GM23338 (cell line): ENCODE data around the gene CPAMD8. TPM values are rescaled to one million over a fixed set of nuclear protein-coding genes. Genes with fewer than 3 reads are reported as not detected.

Source experiments
- ATAC-seq: fragments of 200-7000 bp; cut with Tn5 transposase; 3 replicates; pipeline ENCODE4 v1.9.1; 2020
- DNase-seq: peaks from one replicate; pipeline ENCODE4 v3.0.0-alpha.2; 2015; ENCODE audit warnings: low spot score
- H2AFZ ChIP-seq: fragments of 200-600 bp; sonication (generic); 2 replicates; pipeline ENCODE4 v1.8.0; 2016; ENCODE audit warnings: antibody characterized with exemption, mild to moderate bottlenecking, moderate library complexity
- H3F3A ChIP-seq: fragments of 200-600 bp; sonication (generic); replicated peaks from 2 replicates; pipeline ENCODE4 v1.8.0; 2017; ENCODE audit warnings: antibody characterized with exemption, mixed run types, low read depth
- H3K27ac ChIP-seq: fragments of 200-600 bp; sonication (generic); 2 replicates; pipeline ENCODE4 v1.6.1; 2016; ENCODE audit warnings: low read depth
- H3K27me3 ChIP-seq: fragments of 200-600 bp; sonication (generic); 2 replicates; pipeline ENCODE4 v1.8.0; 2016; ENCODE audit warnings: mild to moderate bottlenecking, mixed run types, moderate library complexity; ENCODE audit not compliant: insufficient read depth
- H3K36me3 ChIP-seq: fragments of 200-600 bp; sonication (generic); 2 replicates; pipeline ENCODE4 v1.8.0; 2016; ENCODE audit warnings: mild to moderate bottlenecking; ENCODE audit not compliant: insufficient read depth
- H3K4me1 ChIP-seq: fragments of 200-600 bp; sonication (generic); 2 replicates; pipeline ENCODE4 v1.8.0; 2016; ENCODE audit warnings: mild to moderate bottlenecking, moderate library complexity; ENCODE audit not compliant: insufficient read depth
- H3K4me2 ChIP-seq: fragments of 200-600 bp; sonication (generic); 2 replicates; pipeline ENCODE4 v1.7.1; 2017; ENCODE audit warnings: mixed run types
- H3K4me3 ChIP-seq: fragments of 200-600 bp; sonication (generic); 2 replicates; pipeline ENCODE4 v1.6.1; 2016; ENCODE audit warnings: mixed run types
- H3K79me2 ChIP-seq: fragments of 200-600 bp; sonication (generic); replicated peaks from 2 replicates; pipeline ENCODE4 v1.8.0; 2017; ENCODE audit warnings: mild to moderate bottlenecking; ENCODE audit not compliant: insufficient read depth
- H3K9me2 ChIP-seq: fragments of 200-600 bp; sonication (generic); 2 replicates; pipeline ENCODE4 v1.8.0; 2017; ENCODE audit not compliant: insufficient read depth
- H4K20me1 ChIP-seq: fragments of 200-600 bp; sonication (generic); replicated peaks from 2 replicates; pipeline ENCODE4 v1.8.0; 2017; ENCODE audit warnings: mild to moderate bottlenecking; ENCODE audit not compliant: insufficient read depth
- H3K27ac Mint-ChIP-seq: 2 replicates; pipeline ENCODE4 v1.8.0; 2020; ENCODE audit warnings: inconsistent platforms, mild to moderate bottlenecking, moderate library complexity, mixed read lengths
- H3K27me3 Mint-ChIP-seq: 3 replicates; pipeline ENCODE4 v1.8.0; 2022; ENCODE audit warnings: low read depth, mild to moderate bottlenecking, moderate library complexity, mixed read lengths, inconsistent platforms; ENCODE audit not compliant: insufficient read depth, poor library complexity
- H3K36me3 Mint-ChIP-seq: 3 replicates; pipeline ENCODE4 v1.8.0; 2021; ENCODE audit warnings: low read depth, mild to moderate bottlenecking, inconsistent platforms, moderate library complexity, mixed read lengths
- H3K4me1 Mint-ChIP-seq: 3 replicates; pipeline ENCODE4 v1.8.0; 2020; ENCODE audit warnings: mild to moderate bottlenecking, inconsistent platforms, mixed read lengths
- H3K4me3 Mint-ChIP-seq: 3 replicates; pipeline ENCODE4 v1.8.0; 2021; ENCODE audit warnings: moderate library complexity, mild to moderate bottlenecking, inconsistent platforms, mixed read lengths
- H3K9me3 Mint-ChIP-seq: 3 replicates; pipeline ENCODE4 v1.8.0; 2020; ENCODE audit warnings: moderate library complexity, mild to moderate bottlenecking, inconsistent platforms, mixed read lengths
- CREB1 ChIP-seq: fragments of 250-450 bp; sonication (Bioruptor Pico); IDR thresholded peaks from 2 replicates; pipeline ENCODE4 v1.5.0; 2020; ENCODE audit warnings: low read depth, mild to moderate bottlenecking, moderate library complexity
- EZH2 ChIP-seq: fragments of 200-600 bp; sonication (generic); IDR thresholded peaks from one replicate; pipeline ENCODE4 v1.8.0; 2017; ENCODE audit warnings: antibody characterized with exemption, mild to moderate bottlenecking, low read depth; ENCODE audit not compliant: unreplicated experiment
- EZH2phosphoT487 ChIP-seq: fragments of 200-600 bp; sonication (generic); IDR thresholded peaks from one replicate; pipeline ENCODE4 v1.8.1; 2018; ENCODE audit warnings: antibody characterized with exemption; ENCODE audit not compliant: unreplicated experiment
- JUNB ChIP-seq: IDR thresholded peaks from one replicate; pipeline ENCODE4 v1.6.1; 2016; ENCODE audit warnings: antibody characterized with exemption; ENCODE audit not compliant: unreplicated experiment
- NANOG ChIP-seq: IDR thresholded peaks from 2 replicates; pipeline ENCODE4 v1.6.1; 2016; ENCODE audit warnings: antibody characterized with exemption, borderline replicate concordance
- POLR2AphosphoS5 ChIP-seq: IDR thresholded peaks from 2 replicates; pipeline ENCODE4 v1.6.1; 2016; ENCODE audit warnings: antibody characterized with exemption, low read depth
- STAT1 ChIP-seq: IDR thresholded peaks from one replicate; pipeline ENCODE4 v1.6.1; 2016; ENCODE audit warnings: antibody characterized with exemption; ENCODE audit not compliant: unreplicated experiment
- ZNF114 ChIP-seq: fragments of 250-450 bp; sonication (Bioruptor Pico); IDR thresholded peaks from 2 replicates; pipeline ENCODE4 v1.5.0; 2020; ENCODE audit warnings: mild to moderate bottlenecking, moderate library complexity
- ZNF331 ChIP-seq: fragments of 250-450 bp; sonication (Bioruptor Pico); IDR thresholded peaks from 2 replicates; pipeline ENCODE4 v1.5.0; 2020; ENCODE audit warnings: low read depth, mild to moderate bottlenecking, moderate library complexity
- polyA plus RNA-seq: library from polyadenylated mRNA; unstranded; fragments of >200 nt; fragmentation: Nextera tagmentation; extraction: Ambion mirVana; gene quantifications from 2 replicates; pipeline ENCODE4 v1.2.1, GENCODE V29; 2016
- total RNA-seq: library from RNA; depleted of rRNA; stranded (reverse); fragments of >200 nt; shearing (Covaris generic); gene quantifications from 2 replicates; pipeline ENCODE4 v1.2.3, GENCODE V29; 2014
- TF ChIP-seq, protein P1 (sequence below): IDR thresholded peaks from 2 replicates; pipeline ENCODE4 v1.6.1; 2016; ENCODE audit warnings: antibody characterized with exemption
- TF ChIP-seq, protein P2 (sequence below): fragments of 250-450 bp; sonication (Bioruptor Pico); IDR thresholded peaks from 2 replicates; pipeline ENCODE4 v1.5.0; 2020; ENCODE audit warnings: mild to moderate bottlenecking, moderate library complexity
- TF ChIP-seq, protein P3 (sequence below), 2 experiments: fragments of 200-600 bp in 1 of 2; sonication (generic) in 1 of 2; conservative IDR thresholded peaks; 2 replicates each; pipeline versions ENCODE4 v1.5.1 to v1.6.1; 2016 to 2017; ENCODE audit warnings: antibody characterized with exemption in 2 of 2, low read depth in 2 of 2, mild to moderate bottlenecking in 2 of 2, moderate library complexity in 1 of 2
- TF ChIP-seq, protein P4 (sequence below): IDR thresholded peaks from one replicate; pipeline ENCODE4 v1.6.1; 2018; ENCODE audit warnings: antibody characterized with exemption; ENCODE audit not compliant: unreplicated experiment

The CPAMD8 gene
- total and polyA plus RNA-seq, 2 experiments from 2014 or later = 4.4 to 11.8 TPM

DNA sequence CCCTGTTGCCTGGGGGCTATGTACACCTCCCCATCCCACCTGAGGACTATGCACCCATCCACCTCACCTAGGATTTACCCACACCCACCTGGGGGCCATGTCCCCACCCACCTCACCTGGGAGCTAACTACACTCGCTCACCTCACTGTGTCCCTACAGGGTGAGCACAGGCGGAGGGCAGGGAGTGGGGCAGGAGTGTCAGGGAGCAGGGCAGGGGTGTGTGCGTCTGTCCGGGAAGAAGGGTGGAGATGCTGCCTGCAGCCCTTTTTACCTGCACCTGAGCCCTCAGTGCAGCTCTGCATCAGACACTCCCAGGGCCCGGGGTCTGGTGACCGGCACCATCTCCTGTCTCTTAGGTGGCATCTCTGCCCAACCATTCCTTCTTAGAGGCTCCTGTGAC, 10.6 kb upstream of the CPAMD8 start:
- H3K27me3 Mint-ChIP-seq = peaks cover 14% of the 10 kb centered on the region
- no peak for DNase-seq

More for the DNA sequence above, 10.6 kb upstream of the CPAMD8 start:
- Histone ChIP-seq H2AFZ (no peak overlapping the region), H3K27ac (no peak overlapping the region), H4K20me1 (no peaks in the 10 kb centered on the region), H3K4me3 (no peak overlapping the region), H3K4me2 (no peak overlapping the region), H3K9me2 (no peaks in the 10 kb centered on the region), H3K79me2 (no peaks in the 10 kb centered on the region), H3K36me3 (no peaks in the 10 kb centered on the region), H3F3A (no peaks in the 10 kb centered on the region), H3K4me1 (no peaks in the 10 kb centered on the region), H3K27me3 (no peaks in the 10 kb centered on the region)
- ATAC-seq = no peak
- H3K4me1 Mint-ChIP-seq = peaks cover 4% of the 10 kb centered on the region; the same call in 2 of the 3 replicates
- TF ChIP-seq, protein P1, sequence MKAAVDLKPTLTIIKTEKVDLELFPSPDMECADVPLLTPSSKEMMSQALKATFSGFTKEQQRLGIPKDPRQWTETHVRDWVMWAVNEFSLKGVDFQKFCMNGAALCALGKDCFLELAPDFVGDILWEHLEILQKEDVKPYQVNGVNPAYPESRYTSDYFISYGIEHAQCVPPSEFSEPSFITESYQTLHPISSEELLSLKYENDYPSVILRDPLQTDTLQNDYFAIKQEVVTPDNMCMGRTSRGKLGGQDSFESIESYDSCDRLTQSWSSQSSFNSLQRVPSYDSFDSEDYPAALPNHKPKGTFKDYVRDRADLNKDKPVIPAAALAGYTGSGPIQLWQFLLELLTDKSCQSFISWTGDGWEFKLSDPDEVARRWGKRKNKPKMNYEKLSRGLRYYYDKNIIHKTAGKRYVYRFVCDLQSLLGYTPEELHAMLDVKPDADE = no peak
- TF ChIP-seq NANOG (no peak), ZNF114 (CRISPR knock-in tag) (no peak), POLR2AphosphoS5 (no peak), JUNB (no peak), ZNF331 (CRISPR knock-in tag) (no peak), STAT1 (no peak), EZH2 (no peak), CREB1 (CRISPR knock-in tag) (no peak), EZH2phosphoT487 (no peak)
- TF ChIP-seq, protein P2, sequence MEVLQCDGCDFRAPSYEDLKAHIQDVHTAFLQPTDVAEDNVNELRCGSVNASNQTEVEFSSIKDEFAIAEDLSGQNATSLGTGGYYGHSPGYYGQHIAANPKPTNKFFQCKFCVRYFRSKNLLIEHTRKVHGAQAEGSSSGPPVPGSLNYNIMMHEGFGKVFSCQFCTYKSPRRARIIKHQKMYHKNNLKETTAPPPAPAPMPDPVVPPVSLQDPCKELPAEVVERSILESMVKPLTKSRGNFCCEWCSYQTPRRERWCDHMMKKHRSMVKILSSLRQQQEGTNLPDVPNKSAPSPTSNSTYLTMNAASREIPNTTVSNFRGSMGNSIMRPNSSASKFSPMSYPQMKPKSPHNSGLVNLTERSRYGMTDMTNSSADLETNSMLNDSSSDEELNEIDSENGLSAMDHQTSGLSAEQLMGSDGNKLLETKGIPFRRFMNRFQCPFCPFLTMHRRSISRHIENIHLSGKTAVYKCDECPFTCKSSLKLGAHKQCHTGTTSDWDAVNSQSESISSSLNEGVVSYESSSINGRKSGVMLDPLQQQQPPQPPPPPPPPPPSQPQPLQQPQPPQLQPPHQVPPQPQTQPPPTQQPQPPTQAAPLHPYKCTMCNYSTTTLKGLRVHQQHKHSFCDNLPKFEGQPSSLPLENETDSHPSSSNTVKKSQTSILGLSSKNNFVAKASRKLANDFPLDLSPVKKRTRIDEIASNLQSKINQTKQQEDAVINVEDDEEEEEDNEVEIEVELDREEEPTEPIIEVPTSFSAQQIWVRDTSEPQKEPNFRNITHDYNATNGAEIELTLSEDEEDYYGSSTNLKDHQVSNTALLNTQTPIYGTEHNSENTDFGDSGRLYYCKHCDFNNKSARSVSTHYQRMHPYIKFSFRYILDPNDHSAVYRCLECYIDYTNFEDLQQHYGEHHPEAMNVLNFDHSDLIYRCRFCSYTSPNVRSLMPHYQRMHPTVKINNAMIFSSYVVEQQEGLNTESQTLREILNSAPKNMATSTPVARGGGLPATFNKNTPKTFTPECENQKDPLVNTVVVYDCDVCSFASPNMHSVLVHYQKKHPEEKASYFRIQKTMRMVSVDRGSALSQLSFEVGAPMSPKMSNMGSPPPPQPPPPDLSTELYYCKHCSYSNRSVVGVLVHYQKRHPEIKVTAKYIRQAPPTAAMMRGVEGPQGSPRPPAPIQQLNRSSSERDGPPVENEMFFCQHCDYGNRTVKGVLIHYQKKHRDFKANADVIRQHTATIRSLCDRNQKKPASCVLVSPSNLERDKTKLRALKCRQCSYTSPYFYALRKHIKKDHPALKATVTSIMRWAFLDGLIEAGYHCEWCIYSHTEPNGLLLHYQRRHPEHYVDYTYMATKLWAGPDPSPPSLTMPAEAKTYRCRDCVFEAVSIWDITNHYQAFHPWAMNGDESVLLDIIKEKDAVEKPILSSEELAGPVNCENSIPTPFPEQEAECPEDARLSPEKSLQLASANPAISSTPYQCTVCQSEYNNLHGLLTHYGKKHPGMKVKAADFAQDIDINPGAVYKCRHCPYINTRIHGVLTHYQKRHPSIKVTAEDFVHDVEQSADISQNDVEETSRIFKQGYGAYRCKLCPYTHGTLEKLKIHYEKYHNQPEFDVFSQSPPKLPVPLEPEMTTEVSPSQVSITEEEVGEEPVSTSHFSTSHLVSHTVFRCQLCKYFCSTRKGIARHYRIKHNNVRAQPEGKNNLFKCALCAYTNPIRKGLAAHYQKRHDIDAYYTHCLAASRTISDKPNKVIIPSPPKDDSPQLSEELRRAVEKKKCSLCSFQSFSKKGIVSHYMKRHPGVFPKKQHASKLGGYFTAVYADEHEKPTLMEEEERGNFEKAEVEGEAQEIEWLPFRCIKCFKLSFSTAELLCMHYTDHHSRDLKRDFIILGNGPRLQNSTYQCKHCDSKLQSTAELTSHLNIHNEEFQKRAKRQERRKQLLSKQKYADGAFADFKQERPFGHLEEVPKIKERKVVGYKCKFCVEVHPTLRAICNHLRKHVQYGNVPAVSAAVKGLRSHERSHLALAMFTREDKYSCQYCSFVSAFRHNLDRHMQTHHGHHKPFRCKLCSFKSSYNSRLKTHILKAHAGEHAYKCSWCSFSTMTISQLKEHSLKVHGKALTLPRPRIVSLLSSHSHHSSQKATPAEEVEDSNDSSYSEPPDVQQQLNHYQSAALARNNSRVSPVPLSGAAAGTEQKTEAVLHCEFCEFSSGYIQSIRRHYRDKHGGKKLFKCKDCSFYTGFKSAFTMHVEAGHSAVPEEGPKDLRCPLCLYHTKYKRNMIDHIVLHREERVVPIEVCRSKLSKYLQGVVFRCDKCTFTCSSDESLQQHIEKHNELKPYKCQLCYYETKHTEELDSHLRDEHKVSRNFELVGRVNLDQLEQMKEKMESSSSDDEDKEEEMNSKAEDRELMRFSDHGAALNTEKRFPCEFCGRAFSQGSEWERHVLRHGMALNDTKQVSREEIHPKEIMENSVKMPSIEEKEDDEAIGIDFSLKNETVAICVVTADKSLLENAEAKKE = no peak
- TF ChIP-seq, protein P3, sequence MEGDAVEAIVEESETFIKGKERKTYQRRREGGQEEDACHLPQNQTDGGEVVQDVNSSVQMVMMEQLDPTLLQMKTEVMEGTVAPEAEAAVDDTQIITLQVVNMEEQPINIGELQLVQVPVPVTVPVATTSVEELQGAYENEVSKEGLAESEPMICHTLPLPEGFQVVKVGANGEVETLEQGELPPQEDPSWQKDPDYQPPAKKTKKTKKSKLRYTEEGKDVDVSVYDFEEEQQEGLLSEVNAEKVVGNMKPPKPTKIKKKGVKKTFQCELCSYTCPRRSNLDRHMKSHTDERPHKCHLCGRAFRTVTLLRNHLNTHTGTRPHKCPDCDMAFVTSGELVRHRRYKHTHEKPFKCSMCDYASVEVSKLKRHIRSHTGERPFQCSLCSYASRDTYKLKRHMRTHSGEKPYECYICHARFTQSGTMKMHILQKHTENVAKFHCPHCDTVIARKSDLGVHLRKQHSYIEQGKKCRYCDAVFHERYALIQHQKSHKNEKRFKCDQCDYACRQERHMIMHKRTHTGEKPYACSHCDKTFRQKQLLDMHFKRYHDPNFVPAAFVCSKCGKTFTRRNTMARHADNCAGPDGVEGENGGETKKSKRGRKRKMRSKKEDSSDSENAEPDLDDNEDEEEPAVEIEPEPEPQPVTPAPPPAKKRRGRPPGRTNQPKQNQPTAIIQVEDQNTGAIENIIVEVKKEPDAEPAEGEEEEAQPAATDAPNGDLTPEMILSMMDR (conservative IDR thresholded peaks at IDR 0.05; ENCODE audit: low read depth in 2 of 2) = no peak
- TF ChIP-seq, protein P4, sequence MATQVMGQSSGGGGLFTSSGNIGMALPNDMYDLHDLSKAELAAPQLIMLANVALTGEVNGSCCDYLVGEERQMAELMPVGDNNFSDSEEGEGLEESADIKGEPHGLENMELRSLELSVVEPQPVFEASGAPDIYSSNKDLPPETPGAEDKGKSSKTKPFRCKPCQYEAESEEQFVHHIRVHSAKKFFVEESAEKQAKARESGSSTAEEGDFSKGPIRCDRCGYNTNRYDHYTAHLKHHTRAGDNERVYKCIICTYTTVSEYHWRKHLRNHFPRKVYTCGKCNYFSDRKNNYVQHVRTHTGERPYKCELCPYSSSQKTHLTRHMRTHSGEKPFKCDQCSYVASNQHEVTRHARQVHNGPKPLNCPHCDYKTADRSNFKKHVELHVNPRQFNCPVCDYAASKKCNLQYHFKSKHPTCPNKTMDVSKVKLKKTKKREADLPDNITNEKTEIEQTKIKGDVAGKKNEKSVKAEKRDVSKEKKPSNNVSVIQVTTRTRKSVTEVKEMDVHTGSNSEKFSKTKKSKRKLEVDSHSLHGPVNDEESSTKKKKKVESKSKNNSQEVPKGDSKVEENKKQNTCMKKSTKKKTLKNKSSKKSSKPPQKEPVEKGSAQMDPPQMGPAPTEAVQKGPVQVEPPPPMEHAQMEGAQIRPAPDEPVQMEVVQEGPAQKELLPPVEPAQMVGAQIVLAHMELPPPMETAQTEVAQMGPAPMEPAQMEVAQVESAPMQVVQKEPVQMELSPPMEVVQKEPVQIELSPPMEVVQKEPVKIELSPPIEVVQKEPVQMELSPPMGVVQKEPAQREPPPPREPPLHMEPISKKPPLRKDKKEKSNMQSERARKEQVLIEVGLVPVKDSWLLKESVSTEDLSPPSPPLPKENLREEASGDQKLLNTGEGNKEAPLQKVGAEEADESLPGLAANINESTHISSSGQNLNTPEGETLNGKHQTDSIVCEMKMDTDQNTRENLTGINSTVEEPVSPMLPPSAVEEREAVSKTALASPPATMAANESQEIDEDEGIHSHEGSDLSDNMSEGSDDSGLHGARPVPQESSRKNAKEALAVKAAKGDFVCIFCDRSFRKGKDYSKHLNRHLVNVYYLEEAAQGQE = no peak
- H3K36me3 Mint-ChIP-seq = no peaks in the 10 kb centered on the region
- H3K27ac Mint-ChIP-seq = no peak overlapping the region
- peaks cover 3% of the 10 kb centered on the region; the same call in 1 of the 3 replicates for H3K9me3 Mint-ChIP-seq
- H3K4me3 Mint-ChIP-seq = no peak overlapping the region
